OCI-LY7 (cell line): ENCODE data around the gene PIK3R6. TPM values are rescaled to one million over a fixed set of nuclear protein-coding genes. Genes with fewer than 3 reads are reported as not detected.

Experiments used
- BruUV-seq: library from RNA; stranded (reverse); fragments of 400-500 nt; replicated peaks from 2 replicates; lab custom pipeline; 2021; lab: Mats Ljungman, UMichigan
- CTCF ChIA-PET: fragments of 300-600 bp; sonication (Branson Sonifier 250); formaldehyde crosslinking; loops from one replicate; lab custom pipeline; 2022; ENCODE audit warnings: antibody characterized with exemption; ENCODE audit not compliant: unreplicated experiment; lab: Charles Lee
- POLR2A ChIA-PET: fragments of 300-600 bp; sonication (Branson Sonifier 250); formaldehyde crosslinking; loops from one replicate; lab custom pipeline; 2022; ENCODE audit warnings: antibody characterized with exemption; lab: Charles Lee
- DNase-seq: peaks from one replicate; pipeline ENCODE4 v3.0.0-alpha.2; 2015; ENCODE audit warnings: low spot score
- H2AFZ ChIP-seq: fragments of 200-600 bp; sonication (generic), shearing (Covaris generic); 2 replicates; pipeline ENCODE4 v1.6.1; 2014; ENCODE audit warnings: mild to moderate bottlenecking, antibody characterized with exemption, low read length, moderate library complexity
- H3K27ac ChIP-seq: fragments of 200-600 bp; sonication (generic); 2 replicates; pipeline ENCODE4 v1.5.1; 2014; ENCODE audit warnings: mixed run types, low read depth, mild to moderate bottlenecking, moderate library complexity, low read length, inconsistent platforms; ENCODE audit not compliant: poor library complexity, severe bottlenecking
- H3K36me3 ChIP-seq: fragments of 200-600 bp; sonication (generic); 2 replicates; pipeline ENCODE4 v1.6.1; 2014; ENCODE audit warnings: mild to moderate bottlenecking, antibody characterized with exemption, low read length, moderate library complexity, mixed read lengths; ENCODE audit not compliant: insufficient read depth
- H3K4me1 ChIP-seq: fragments of 200-600 bp; sonication (generic); 2 replicates; pipeline ENCODE4 v1.5.1; 2014; ENCODE audit warnings: mild to moderate bottlenecking, low read length; ENCODE audit not compliant: insufficient read depth, poor library complexity, severe bottlenecking
- H3K4me2 ChIP-seq: fragments of 200-600 bp; sonication (generic); 2 replicates; pipeline ENCODE4 v1.6.1; 2014; ENCODE audit warnings: mild to moderate bottlenecking, low read length
- H3K4me3 ChIP-seq: fragments of 200-600 bp; sonication (generic); 2 replicates; pipeline ENCODE4 v1.5.1; 2014; ENCODE audit warnings: mild to moderate bottlenecking, low read depth, low read length; ENCODE audit not compliant: poor library complexity, severe bottlenecking
- H3K79me2 ChIP-seq: fragments of 200-600 bp; sonication (generic); 2 replicates; pipeline ENCODE4 v1.6.1; 2016; ENCODE audit warnings: low read depth, mild to moderate bottlenecking, low read length, moderate library complexity, mixed read lengths; ENCODE audit not compliant: insufficient read depth
- H3K9me2 ChIP-seq: fragments of 200-600 bp; sonication (generic); 2 replicates; pipeline ENCODE4 v1.6.1; 2016; ENCODE audit warnings: mild to moderate bottlenecking, low read length, mixed read lengths; ENCODE audit not compliant: insufficient read depth
- H3K9me3 ChIP-seq: fragments of 200-600 bp; sonication (generic); 2 replicates; pipeline ENCODE4 v1.6.1; 2014; ENCODE audit warnings: mild to moderate bottlenecking, mixed run types, low read length, mixed read lengths
- H4K20me1 ChIP-seq: fragments of 200-600 bp; sonication (generic); 2 replicates; pipeline ENCODE4 v1.6.1; 2014; ENCODE audit warnings: mild to moderate bottlenecking, antibody characterized with exemption, low read length, moderate library complexity, mixed read lengths; ENCODE audit not compliant: insufficient read depth
- EZH2phosphoT487 ChIP-seq: fragments of 200-600 bp; sonication (generic); IDR thresholded peaks from 2 replicates; pipeline ENCODE4 v1.6.1; 2018; ENCODE audit warnings: low read depth, borderline replicate concordance, mild to moderate bottlenecking, mixed run types, antibody characterized with exemption, low read length, moderate library complexity, mixed read lengths
- intact Hi-C: fragments of 100-400 bp; cut with micrococcal nuclease; formaldehyde crosslinking; loops from one replicate; pipeline ENCODE4 v1.10.0; 2022; ENCODE audit not compliant: unreplicated experiment
- total RNA-seq, 2 experiments: library from RNA; depleted of rRNA in 1 of 2; stranded (reverse); fragments of >200 nt in 1 of 2; shearing (Covaris generic) in 1 of 2; gene quantifications; 2 replicates each; pipeline ENCODE4 v1.2.3, GENCODE V29; 2014 to 2022
- TF ChIP-seq, protein P1 (sequence below): fragments of 200-600 bp; sonication (generic); conservative IDR thresholded peaks from 2 replicates; pipeline ENCODE4 v1.5.1; 2014; ENCODE audit warnings: mild to moderate bottlenecking, antibody characterized with exemption, low read length, moderate library complexity, mixed read lengths

PIK3R6 gene
- total RNA-seq, 2 experiments from 2014 or later: not detected

DNA sequence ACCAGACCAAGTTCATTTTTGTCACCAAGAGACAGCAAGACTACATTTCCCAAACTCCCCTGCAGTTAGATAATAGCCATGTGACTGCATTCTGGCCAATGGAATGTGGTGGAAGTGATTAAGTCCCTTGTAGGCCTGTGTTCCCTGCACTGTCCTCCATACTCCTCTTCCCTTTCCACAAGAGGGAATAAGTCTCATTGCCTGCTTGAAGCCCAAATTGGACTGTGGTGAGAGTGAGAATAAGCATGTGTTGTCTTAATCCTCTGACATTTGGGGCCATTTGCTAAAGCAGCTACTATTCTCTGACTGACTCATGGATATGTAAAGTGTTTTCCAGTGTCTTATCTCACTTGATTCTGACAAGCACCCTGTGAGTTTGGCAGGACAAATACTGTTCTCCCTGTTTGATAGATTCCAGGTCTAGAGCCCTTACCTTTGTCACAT lies 20.7 kb downstream of the PIK3R6 start:
- intact Hi-C loops: no loop called here
- ChIA-PET POLR2A (no interaction called here), CTCF (interaction anchor here (0.6 kb wide), 1 partner anchor 61 kb away, joined by 3 read pairs; no protein-coding TSS in a partner anchor)
- BruUV-seq: no TSS peak
- H3K4me1 ChIP-seq: no peaks in the 10 kb centered on the region
- H3K9me3 ChIP-seq: no peaks in the 10 kb centered on the region
- no peaks in the 10 kb centered on the region for H4K20me1 ChIP-seq
- H3K36me3 ChIP-seq: no peaks in the 10 kb centered on the region
- H3K4me2 ChIP-seq: no peak overlapping the region
- H3K79me2 ChIP-seq: no peaks in the 10 kb centered on the region
- peak overlapping the region; percentile 5; the same call in 1 of the 2 replicates for H2AFZ ChIP-seq
- no peaks in the 10 kb centered on the region for H3K9me2 ChIP-seq
- peak; percentile 26 for DNase-seq
- no peak for TF ChIP-seq EZH2phosphoT487
- TF ChIP-seq, protein P1, sequence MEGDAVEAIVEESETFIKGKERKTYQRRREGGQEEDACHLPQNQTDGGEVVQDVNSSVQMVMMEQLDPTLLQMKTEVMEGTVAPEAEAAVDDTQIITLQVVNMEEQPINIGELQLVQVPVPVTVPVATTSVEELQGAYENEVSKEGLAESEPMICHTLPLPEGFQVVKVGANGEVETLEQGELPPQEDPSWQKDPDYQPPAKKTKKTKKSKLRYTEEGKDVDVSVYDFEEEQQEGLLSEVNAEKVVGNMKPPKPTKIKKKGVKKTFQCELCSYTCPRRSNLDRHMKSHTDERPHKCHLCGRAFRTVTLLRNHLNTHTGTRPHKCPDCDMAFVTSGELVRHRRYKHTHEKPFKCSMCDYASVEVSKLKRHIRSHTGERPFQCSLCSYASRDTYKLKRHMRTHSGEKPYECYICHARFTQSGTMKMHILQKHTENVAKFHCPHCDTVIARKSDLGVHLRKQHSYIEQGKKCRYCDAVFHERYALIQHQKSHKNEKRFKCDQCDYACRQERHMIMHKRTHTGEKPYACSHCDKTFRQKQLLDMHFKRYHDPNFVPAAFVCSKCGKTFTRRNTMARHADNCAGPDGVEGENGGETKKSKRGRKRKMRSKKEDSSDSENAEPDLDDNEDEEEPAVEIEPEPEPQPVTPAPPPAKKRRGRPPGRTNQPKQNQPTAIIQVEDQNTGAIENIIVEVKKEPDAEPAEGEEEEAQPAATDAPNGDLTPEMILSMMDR: no peak
- H3K27ac ChIP-seq: no peak overlapping the region
- no peak overlapping the region for H3K4me3 ChIP-seq

DNA sequence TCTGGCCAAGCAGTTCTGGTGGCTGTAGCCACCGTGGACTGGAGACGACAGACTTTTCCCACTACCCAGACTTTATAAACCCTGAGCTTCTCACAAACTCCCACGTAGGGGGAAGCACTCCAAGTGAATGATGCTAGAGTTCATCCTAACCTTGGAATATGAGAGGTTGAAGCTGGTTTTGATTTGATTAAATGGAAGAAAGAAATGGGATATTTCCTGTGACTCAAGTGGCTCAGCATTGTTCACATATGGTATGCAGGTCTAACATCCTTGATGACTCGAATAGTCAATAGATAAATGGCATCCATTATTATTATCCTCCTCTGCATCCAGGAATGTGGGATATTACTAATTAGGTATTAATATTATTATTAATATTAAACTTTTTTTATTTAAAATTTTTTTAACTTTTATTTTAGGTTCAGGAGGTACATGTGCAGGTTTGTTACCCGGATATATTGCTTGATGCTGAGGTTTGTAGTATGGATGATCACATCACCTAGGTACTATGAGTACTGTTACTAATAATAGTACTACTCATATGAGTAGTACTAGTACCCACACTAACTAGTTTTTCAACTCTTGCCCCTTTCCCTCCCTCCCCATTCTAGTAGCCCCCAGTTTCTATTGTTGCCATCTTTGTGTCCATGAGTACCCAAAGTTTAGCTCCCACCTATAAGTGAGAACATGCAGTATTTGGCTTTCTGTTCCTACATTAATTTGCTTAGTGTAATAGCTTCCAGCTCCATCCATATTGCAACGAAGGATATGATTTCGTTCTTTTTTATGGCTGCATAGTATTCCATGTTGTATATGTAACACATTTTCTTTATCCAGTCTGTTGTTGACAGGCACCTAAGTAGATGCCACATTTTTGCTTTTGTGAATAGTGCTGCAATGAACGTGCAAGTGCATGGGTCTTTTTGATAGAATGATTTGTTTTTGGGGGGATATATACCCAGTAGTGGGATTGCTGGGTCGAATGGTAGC lies 22.9 kb downstream of the PIK3R6 start:
- Histone ChIP-seq H3K4me1 (no peaks in the 10 kb centered on the region), H4K20me1 (no peaks in the 10 kb centered on the region), H3K4me3 (no peak overlapping the region), H3K9me3 (no peaks in the 10 kb centered on the region), H3K4me2 (no peak overlapping the region), H3K79me2 (no peaks in the 10 kb centered on the region), H3K9me2 (no peaks in the 10 kb centered on the region), H3K27ac (no peak overlapping the region), H3K36me3 (no peaks in the 10 kb centered on the region), H2AFZ (no peak overlapping the region)
- intact Hi-C loops: no loop called here
- CTCF ChIA-PET: no interaction called here
- no peak for DNase-seq
- POLR2A ChIA-PET: no interaction called here
- BruUV-seq: no TSS peak
- no peak for TF ChIP-seq EZH2phosphoT487
- TF ChIP-seq, protein P1: no peak

DNA sequence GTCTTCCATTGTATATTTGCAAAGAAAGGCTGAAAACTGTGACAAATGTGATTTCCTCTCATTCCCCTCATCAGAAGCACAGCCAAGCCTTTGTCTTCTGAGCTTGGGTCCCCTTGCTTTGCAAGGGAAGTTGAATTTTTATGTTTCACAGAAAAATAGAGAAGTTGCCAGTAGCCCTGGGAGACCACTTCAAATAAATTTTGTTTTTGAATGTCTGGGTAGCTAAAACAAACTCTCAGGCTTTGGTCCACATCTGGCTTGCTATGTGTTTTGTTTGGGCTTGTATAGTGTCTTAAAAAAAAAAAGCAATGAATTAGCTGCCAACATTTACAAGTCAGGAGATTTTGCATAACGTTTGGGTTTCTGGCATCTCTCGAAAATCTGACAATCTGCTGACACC lies 24.1 kb downstream of the PIK3R6 start:
- H3K27ac ChIP-seq: no peak overlapping the region
- TF ChIP-seq, protein P1: no peak
- no peak for TF ChIP-seq EZH2phosphoT487
- DNase-seq: no peak
- no peaks in the 10 kb centered on the region for H3K79me2 ChIP-seq
- intact Hi-C loops: no loop called here
- no peaks in the 10 kb centered on the region for H3K4me1 ChIP-seq
- no peaks in the 10 kb centered on the region for H3K36me3 ChIP-seq
- CTCF ChIA-PET: no interaction called here
- POLR2A ChIA-PET: interaction anchor here (0.7 kb wide), 1 partner anchor 40 kb away, joined by 3 read pairs; no protein-coding TSS in a partner anchor
- no peak overlapping the region for H3K4me3 ChIP-seq
- H2AFZ ChIP-seq: no peak overlapping the region
- H4K20me1 ChIP-seq: no peaks in the 10 kb centered on the region
- no peaks in the 10 kb centered on the region for H3K9me3 ChIP-seq
- no TSS peak for BruUV-seq
- no peaks in the 10 kb centered on the region for H3K9me2 ChIP-seq
- no peak overlapping the region for H3K4me2 ChIP-seq
